ENCODE results near the gene ENTREP3. TPM values are rescaled to one million over a fixed set of nuclear protein-coding genes. Genes with fewer than 3 reads are reported as not detected.
"Not testable (repeated sequence)": the region's sequence is repeated elsewhere in the genome, so short reads cannot be mapped to it uniquely, and the experiment has no call there.

Gene ENTREP3
- total and polyA plus RNA-seq, 7 experiments from 2014 or later = 1.8 to 24.3 (median 11.6) TPM

- H3K4me3 Mint-ChIP-seq = peak overlapping the region; percentile 79 to 95 (median 88)
- Histone ChIP-seq H3K4me3 (ENCODE audit: low read length) (peak overlapping the region; percentile 75), H3K4me1 (ENCODE audit: control insufficient read depth in 2 of 2, insufficient read depth in 2 of 2, low read length in 2 of 2) (peaks cover 11 to 15% of the 10 kb centered on the region in 2 donors), H3K27ac (ENCODE audit: low read depth, low read length) (peak overlapping the region; percentile 75), H3K9me3 (ENCODE audit: control insufficient read depth in 2 of 3, low read length in 3 of 3) (no peaks in the 10 kb centered on the region), H3K27me3 (ENCODE audit: control insufficient read depth in 2 of 2, insufficient read depth in 2 of 2, low read length in 2 of 2) (no peaks in the 10 kb centered on the region), H3K36me3 (ENCODE audit: control insufficient read depth in 2 of 3, insufficient read depth in 3 of 3, low read length in 3 of 3) (no peaks in the 10 kb centered on the region)
- CTCF ChIA-PET = interaction anchor here (0.6 to 6.4 kb wide), 12 partner anchors 13 to 186 kb away, joined by 3 to 86 read pairs (median 4); partner anchors contain the start of genes CLK2, MTX1, THBS3 and TRIM46
- ATAC-seq (peak; percentile 97), DNase-seq (peak; percentile 89 to 99 (median 98))
- intact Hi-C loops (cut with micrococcal nuclease) = loop anchor here (1.0 to 5.0 kb wide), 12 partner anchors 17 to 620 kb away; partner anchors contain the start of genes SCAMP3 (in 2 of the 2), ADAR (in 1 of the 2), CKS1B (in 1 of the 2) and CLK2 (in 1 of the 2)
- peaks cover 0 to 2% (median 0%) of the 10 kb centered on the region in 5 donors for H3K27me3 Mint-ChIP-seq
- H3K36me3 Mint-ChIP-seq = peaks cover 0 to 4% (median 0%) of the 10 kb centered on the region in 5 donors
- H3K9me3 Mint-ChIP-seq = no peaks in the 10 kb centered on the region
- peak overlapping the region; percentile 77 to 97 (median 88) for H3K27ac Mint-ChIP-seq
- POLR2A ChIA-PET = interaction anchor here (0.6 to 6.8 kb wide), 14 partner anchors 8 to 271 kb away, joined by 3 to 63 read pairs (median 4); partner anchors contain the start of genes CLK2, KRTCAP2, MTX1 and PBXIP1
- H3K4me1 Mint-ChIP-seq = peaks cover 11 to 26% (median 19%) of the 10 kb centered on the region in 7 donors
Observed at GRCh38 chr1:155227261-155228095, 27.8 kb downstream of the ENTREP3 start.

DNA sequence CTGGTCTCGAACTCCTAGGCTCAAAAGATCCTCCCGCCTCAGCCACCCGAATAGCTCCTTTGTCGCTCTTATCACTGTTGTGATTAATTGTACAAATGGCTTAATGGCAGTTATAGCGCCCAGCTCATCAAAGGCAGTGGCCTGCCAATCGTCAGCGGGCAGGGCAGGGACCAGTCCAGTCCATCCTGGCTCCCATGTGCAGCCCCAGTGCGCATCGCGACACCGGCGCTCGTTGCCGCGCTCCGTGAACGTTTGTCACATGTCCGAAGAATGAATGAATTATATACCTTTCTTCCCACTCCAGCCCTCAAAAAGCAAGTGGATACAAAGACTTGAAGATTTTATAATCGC is 28.4 kb downstream of the ENTREP3 start:
- Mint-ChIP-seq H3K27me3 (peaks cover 0 to 2% (median 0%) of the 10 kb centered on the region in 5 donors), H3K36me3 (peaks cover 0 to 4% (median 0%) of the 10 kb centered on the region in 5 donors), H3K4me3 (peak overlapping the region; percentile 79 to 95 (median 88)), H3K27ac (peak overlapping the region; percentile 77 to 97 (median 88)), H3K4me1 (peaks cover 14 to 26% (median 19%) of the 10 kb centered on the region in 7 donors), H3K9me3 (no peaks in the 10 kb centered on the region)
- Histone ChIP-seq H3K27ac (ENCODE audit: low read depth, low read length) (peak overlapping the region; percentile 75), H3K9me3 (ENCODE audit: control insufficient read depth in 2 of 3, low read length in 3 of 3) (no peaks in the 10 kb centered on the region), H3K36me3 (ENCODE audit: control insufficient read depth in 2 of 3, insufficient read depth in 3 of 3, low read length in 3 of 3) (no peaks in the 10 kb centered on the region), H3K4me1 (ENCODE audit: control insufficient read depth in 2 of 2, insufficient read depth in 2 of 2, low read length in 2 of 2) (peaks cover 11 to 15% of the 10 kb centered on the region in 2 donors), H3K27me3 (ENCODE audit: control insufficient read depth in 2 of 2, insufficient read depth in 2 of 2, low read length in 2 of 2) (no peaks in the 10 kb centered on the region), H3K4me3 (ENCODE audit: low read length) (peak overlapping the region; percentile 75)
- peak in 1 of 9 donors; percentile 59 for DNase-seq
- ChIA-PET POLR2A (interaction anchor here (0.7 to 6.8 kb wide), 12 partner anchors 8 to 271 kb away, joined by 3 to 63 read pairs (median 4); partner anchors contain the start of genes CLK2, KRTCAP2, MTX1 and PBXIP1), CTCF (interaction anchor here (0.6 to 6.4 kb wide), 14 partner anchors 14 to 186 kb away, joined by 3 to 86 read pairs (median 4); partner anchors contain the start of genes CLK2, MTX1, THBS3 and TRIM46)
- intact Hi-C loops (cut with micrococcal nuclease) = loop anchor here (1.0 to 5.0 kb wide), 16 partner anchors 17 to 620 kb away; partner anchors contain the start of genes SCAMP3 (in 2 of the 2), ADAR (in 1 of the 2), CKS1B (in 1 of the 2) and CLK2 (in 1 of the 2)
- ATAC-seq = no peak

DNA sequence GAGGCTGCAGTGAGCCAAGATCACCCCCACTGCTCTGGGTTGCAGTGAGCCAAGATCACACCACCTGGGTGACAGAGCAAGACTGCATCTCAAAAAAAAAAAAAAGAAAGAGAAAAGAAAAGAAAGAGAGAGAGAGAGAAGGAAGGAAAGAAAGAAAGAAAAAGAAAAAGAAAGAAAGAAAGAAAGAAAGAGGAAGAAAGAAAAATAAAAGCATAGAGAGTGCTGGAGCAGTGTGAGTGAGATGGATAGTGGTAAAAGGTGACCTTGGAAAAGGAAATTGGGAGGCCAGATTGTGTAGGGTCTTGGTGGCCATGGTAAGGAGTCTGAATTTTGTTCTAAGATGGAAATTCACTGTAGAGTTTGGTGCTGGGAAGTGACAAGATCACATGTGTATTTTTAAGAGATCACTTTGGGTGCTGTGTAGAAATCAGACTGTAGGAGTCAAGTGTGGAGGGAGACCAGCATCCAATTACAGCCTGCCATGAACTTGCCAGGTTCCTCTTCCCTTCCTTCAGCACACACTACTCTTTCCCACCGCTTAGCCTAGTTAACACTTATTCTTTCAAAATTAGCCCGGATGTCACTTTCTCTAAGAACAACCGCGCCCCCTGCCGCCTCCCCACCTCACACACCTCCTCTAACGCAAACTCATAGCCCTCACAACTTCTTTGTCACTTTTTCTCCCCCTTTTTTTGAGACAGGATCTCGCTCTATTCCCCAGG is 28.9 kb downstream of the ENTREP3 start:
- H3K4me3 ChIP-seq (ENCODE audit: low read length) = peak overlapping the region; percentile 75
- H3K27ac ChIP-seq (ENCODE audit: low read depth, low read length) = peak overlapping the region; percentile 75
- H3K27ac Mint-ChIP-seq = peak overlapping the region; percentile 77 to 97 (median 88)
- H3K27me3 Mint-ChIP-seq = peaks cover 0 to 2% (median 0%) of the 10 kb centered on the region in 5 donors
- H3K4me3 Mint-ChIP-seq = peak overlapping the region; percentile 79 to 95 (median 88)
- DNase-seq = peak; percentile 64 to 87 (median 84)
- peaks cover 14 to 26% (median 19%) of the 10 kb centered on the region in 7 donors for H3K4me1 Mint-ChIP-seq
- H3K36me3 Mint-ChIP-seq = peaks cover 0 to 4% (median 0%) of the 10 kb centered on the region in 5 donors
- H3K9me3 ChIP-seq (ENCODE audit: control insufficient read depth in 2 of 3, low read length in 3 of 3) = no peaks in the 10 kb centered on the region
- no peaks in the 10 kb centered on the region for H3K36me3 ChIP-seq (ENCODE audit: control insufficient read depth in 2 of 3, insufficient read depth in 3 of 3, low read length in 3 of 3)
- no peaks in the 10 kb centered on the region for H3K9me3 Mint-ChIP-seq
- H3K27me3 ChIP-seq (ENCODE audit: control insufficient read depth in 2 of 2, insufficient read depth in 2 of 2, low read length in 2 of 2) = no peaks in the 10 kb centered on the region
- intact Hi-C loops (cut with micrococcal nuclease) = loop anchor here (1.0 to 5.0 kb wide), 9 partner anchors 18 to 619 kb away; partner anchors contain the start of genes ADAR (in 1 of the 2), MTX1 (in 1 of the 2), PMVK (in 1 of the 2) and SLC50A1 (in 1 of the 2)
- ChIA-PET CTCF (interaction anchor here (0.7 to 6.4 kb wide), 14 partner anchors 15 to 163 kb away, joined by 3 to 86 read pairs (median 4); partner anchors contain the start of genes CLK2, MTX1, THBS3 and TRIM46), POLR2A (interaction anchor here (0.7 to 6.8 kb wide), 11 partner anchors 7 to 270 kb away, joined by 3 to 63 read pairs (median 6); partner anchors contain the start of genes KRTCAP2, MTX1, PBXIP1 and THBS3)
- ATAC-seq = peak; percentile 60
- peaks cover 11 to 15% of the 10 kb centered on the region in 2 donors for H3K4me1 ChIP-seq (ENCODE audit: control insufficient read depth in 2 of 2, insufficient read depth in 2 of 2, low read length in 2 of 2)

- not testable (repeated sequence) for H3K4me3 ChIP-seq (ENCODE audit: low read length); H3K9me3 ChIP-seq (ENCODE audit: control insufficient read depth in 2 of 3, low read length in 3 of 3); H3K9me3 Mint-ChIP-seq; H3K27ac ChIP-seq (ENCODE audit: low read depth, low read length); H3K36me3 ChIP-seq (ENCODE audit: control insufficient read depth in 2 of 3, insufficient read depth in 3 of 3, low read length in 3 of 3); DNase-seq; H3K27me3 ChIP-seq (ENCODE audit: control insufficient read depth in 2 of 2, insufficient read depth in 2 of 2, low read length in 2 of 2); H3K36me3 Mint-ChIP-seq; H3K27me3 Mint-ChIP-seq; ATAC-seq
- ChIA-PET CTCF (interaction anchor here (0.5 to 6.4 kb wide), 7 partner anchors 18 to 1096 kb away, joined by 3 to 86 read pairs (median 4); partner anchors contain the start of genes KRTCAP2, MTX1 and THBS3), POLR2A (interaction anchor here (1.6 to 6.8 kb wide), 2 partner anchors 18 to 32 kb away, joined by 6 to 63 read pairs; partner anchors contain the start of genes MTX1 and THBS3)
- H3K4me1 Mint-ChIP-seq = peaks cover 14 to 32% (median 19%) of the 10 kb centered on the region in 7 donors
- intact Hi-C loops (cut with micrococcal nuclease) = loop anchor here in 1 of 2 donors (5.0 kb wide), 2 partner anchors 288 to 618 kb away; partner anchors contain the start of genes ADAR and PMVK
- peak overlapping the region in 5 of 9 donors; percentile 19 to 92 (median 56) for H3K27ac Mint-ChIP-seq
- peak overlapping the region in 2 of 10 donors; percentile 29 to 89 for H3K4me3 Mint-ChIP-seq
- H3K4me1 ChIP-seq (ENCODE audit: control insufficient read depth in 2 of 2, insufficient read depth in 2 of 2, low read length in 2 of 2) = peaks cover 11 to 15% of the 10 kb centered on the region in 2 donors
Observed at GRCh38 chr1:155225404-155225759, 29.9 kb downstream of the ENTREP3 start.

GRCh38 chr1:155223047-155223446 is 32.2 kb downstream of the ENTREP3 start:
- H3K27ac ChIP-seq (ENCODE audit: low read depth, low read length) = no peak overlapping the region
- H3K4me1 Mint-ChIP-seq = peaks cover 23 to 48% (median 31%) of the 10 kb centered on the region in 7 donors
- ATAC-seq = no peak
- H3K4me3 Mint-ChIP-seq = no peak overlapping the region
- H3K36me3 ChIP-seq (ENCODE audit: control insufficient read depth in 2 of 3, insufficient read depth in 3 of 3, low read length in 3 of 3) = no peaks in the 10 kb centered on the region
- H3K9me3 ChIP-seq (ENCODE audit: control insufficient read depth in 2 of 3, low read length in 3 of 3) = no peaks in the 10 kb centered on the region
- H3K27ac Mint-ChIP-seq = no peak overlapping the region
- no peaks in the 10 kb centered on the region for H3K27me3 ChIP-seq (ENCODE audit: control insufficient read depth in 2 of 2, insufficient read depth in 2 of 2, low read length in 2 of 2)
- peaks cover 0 to 5% (median 0%) of the 10 kb centered on the region in 5 donors for H3K36me3 Mint-ChIP-seq
- peaks cover 0 to 5% (median 0%) of the 10 kb centered on the region in 11 donors for H3K9me3 Mint-ChIP-seq
- POLR2A ChIA-PET = interaction anchor here (0.6 to 6.8 kb wide), 3 partner anchors 12 to 433 kb away, joined by 3 to 63 read pairs (median 4); partner anchors contain the start of genes MTX1 and THBS3
- peaks cover 0 to 2% (median 0%) of the 10 kb centered on the region in 5 donors for H3K27me3 Mint-ChIP-seq
- CTCF ChIA-PET = interaction anchor here (0.7 to 6.4 kb wide), 2 partner anchors 16 to 50 kb away, joined by 3 to 86 read pairs; partner anchors contain the start of genes KRTCAP2, MTX1 and THBS3
- no peak for DNase-seq
- H3K4me3 ChIP-seq (ENCODE audit: low read length) = no peak overlapping the region
- intact Hi-C loops (cut with micrococcal nuclease) = no loop called here
- peaks cover 10 to 13% of the 10 kb centered on the region in 2 donors for H3K4me1 ChIP-seq (ENCODE audit: control insufficient read depth in 2 of 2, insufficient read depth in 2 of 2, low read length in 2 of 2)

Data from naive thymus-derived CD4-positive, alpha-beta T cell (primary cell).